Suprapubic skin (tissue), 3 donors: ENCODE results near the gene DLAT.

Source experiments
- POLR2AphosphoS5 ChIP-seq, 3 donors: sonication (generic); formaldehyde crosslinking; IDR thresholded peaks; one replicate each; pipeline ENCODE4 v1.6.1; 2017; ENCODE audit warnings: antibody characterized with exemption in 3 of 3
- TF ChIP-seq, protein P1 (sequence below), 2 donors: fragments of 200-600 bp in 1 of 2; fragments of 450-650 bp in 1 of 2; sonication (generic) in 1 of 2; IDR thresholded peaks; one replicate each; pipeline ENCODE4 v1.5.1; 2016 to 2019; ENCODE audit warnings: antibody characterized with exemption in 2 of 2, mild to moderate bottlenecking in 1 of 2, moderate library complexity in 1 of 2

DNA sequence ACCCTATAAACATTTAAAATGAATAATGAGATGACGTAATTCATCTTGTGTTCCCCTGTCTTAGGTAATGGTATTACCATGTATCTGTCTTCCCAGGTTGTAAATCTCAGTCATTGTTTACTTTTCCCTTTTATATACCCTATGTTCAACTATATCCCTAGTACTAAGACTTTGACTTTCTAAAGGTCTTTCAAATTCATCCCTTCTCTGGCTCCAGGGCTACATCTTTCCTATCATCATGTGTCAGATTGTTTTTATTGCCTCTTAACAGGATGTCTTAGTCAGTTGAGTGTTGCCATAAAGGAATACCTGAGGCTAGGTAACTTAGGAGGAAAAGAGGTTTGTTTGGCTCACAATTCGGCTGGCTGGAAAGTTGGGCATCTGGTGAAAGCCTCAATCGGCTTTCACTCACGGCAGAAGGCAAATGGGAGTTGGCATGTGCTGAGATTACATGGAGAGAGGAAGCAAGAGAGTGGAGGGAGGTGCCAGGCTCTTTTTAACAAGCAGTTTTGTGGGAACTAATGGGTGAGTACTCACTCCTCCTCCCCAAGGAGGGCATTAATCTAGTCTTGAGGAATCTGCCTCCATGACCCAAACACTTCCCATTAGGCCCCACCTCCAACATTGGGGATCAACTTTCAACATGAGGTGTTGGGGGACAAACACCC lies 11.6 kb upstream of the DLAT start:
- TF ChIP-seq, protein P1, sequence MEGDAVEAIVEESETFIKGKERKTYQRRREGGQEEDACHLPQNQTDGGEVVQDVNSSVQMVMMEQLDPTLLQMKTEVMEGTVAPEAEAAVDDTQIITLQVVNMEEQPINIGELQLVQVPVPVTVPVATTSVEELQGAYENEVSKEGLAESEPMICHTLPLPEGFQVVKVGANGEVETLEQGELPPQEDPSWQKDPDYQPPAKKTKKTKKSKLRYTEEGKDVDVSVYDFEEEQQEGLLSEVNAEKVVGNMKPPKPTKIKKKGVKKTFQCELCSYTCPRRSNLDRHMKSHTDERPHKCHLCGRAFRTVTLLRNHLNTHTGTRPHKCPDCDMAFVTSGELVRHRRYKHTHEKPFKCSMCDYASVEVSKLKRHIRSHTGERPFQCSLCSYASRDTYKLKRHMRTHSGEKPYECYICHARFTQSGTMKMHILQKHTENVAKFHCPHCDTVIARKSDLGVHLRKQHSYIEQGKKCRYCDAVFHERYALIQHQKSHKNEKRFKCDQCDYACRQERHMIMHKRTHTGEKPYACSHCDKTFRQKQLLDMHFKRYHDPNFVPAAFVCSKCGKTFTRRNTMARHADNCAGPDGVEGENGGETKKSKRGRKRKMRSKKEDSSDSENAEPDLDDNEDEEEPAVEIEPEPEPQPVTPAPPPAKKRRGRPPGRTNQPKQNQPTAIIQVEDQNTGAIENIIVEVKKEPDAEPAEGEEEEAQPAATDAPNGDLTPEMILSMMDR (IDR thresholded peaks at IDR 0.05), result no peak
- no peak for TF ChIP-seq POLR2AphosphoS5 (IDR thresholded peaks at IDR 0.05)
